Activated CD4-positive, alpha-beta T cell treated with anti-CD3 and anti-CD28 coated beads for 4 hours (primary cell): ENCODE measurements around the gene FBXL4.

Experiments
- DNase-seq, 2 donors: peaks; one replicate each; pipeline ENCODE4 v3.0.0-alpha.2; 2020

The FBXL4 gene

GRCh38 chr6:98824162-98824901, 123.4 kb downstream of the FBXL4 start:
- DNase-seq = no peak

- no peak for DNase-seq
Measured at GRCh38 chr6:98823428-98824161, 124.2 kb downstream of the FBXL4 start.

DNA sequence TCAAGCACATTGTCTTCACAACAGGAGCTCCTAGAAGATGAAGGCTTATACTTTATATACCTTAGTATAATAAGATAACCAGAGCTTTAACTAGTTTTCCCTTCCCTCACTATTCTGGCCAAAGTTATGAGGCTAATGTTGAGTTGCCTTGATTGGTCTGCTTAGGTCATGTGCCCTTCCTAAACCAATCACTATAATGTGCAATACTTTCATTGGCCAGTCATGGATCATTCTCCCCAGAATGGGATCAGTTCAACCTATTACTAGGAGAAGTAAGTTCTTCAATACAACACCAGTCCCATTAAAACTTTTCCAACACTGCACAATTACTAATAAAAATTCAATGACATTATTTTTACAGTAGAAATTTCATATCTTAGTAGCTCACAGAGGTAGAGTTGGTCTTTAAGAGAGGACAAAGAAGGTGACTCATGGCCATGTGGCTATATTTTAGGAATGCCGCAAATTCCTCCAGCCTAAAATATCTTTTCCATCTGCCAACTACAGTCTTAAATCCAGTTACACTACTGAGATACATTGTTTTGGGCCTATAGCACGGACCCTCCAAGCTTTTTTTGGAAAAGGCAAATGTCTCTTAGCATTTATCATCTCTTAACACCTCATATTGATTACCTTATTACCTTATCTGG, 125.9 kb downstream of the FBXL4 start:
- no peak for DNase-seq
